Dermis microvascular lymphatic vessel endothelial cell (primary cell): Measurements from ENCODE around the gene XPR1. TPM values are rescaled to one million over a fixed set of nuclear protein-coding genes. Genes with fewer than 3 reads are reported as not detected.

Experiments used
- DNase-seq, 2 donors: peaks; one replicate each; pipeline versions ENCODE4 v3.0.0 to v3.0.0-alpha.2; 2010; ENCODE audit warnings: low read depth in 2 of 2
- total RNA-seq: library from RNA; depleted of rRNA; stranded (reverse); fragments of >200 nt; gene quantifications from 2 replicates; pipeline ENCODE4 v1.2.1, GENCODE V29; 2014

The XPR1 gene
- 23.8 and 29.3 TPM in 2 replicates for total RNA-seq

GRCh38 chr1:180631766-180632325, at the start of gene XPR1:
XPR1 (plus strand) TSS chr1:180632022; CDS start chr1:180632202, 180 bp downstream.
- peak; percentile 97 to 99 for DNase-seq

DNA sequence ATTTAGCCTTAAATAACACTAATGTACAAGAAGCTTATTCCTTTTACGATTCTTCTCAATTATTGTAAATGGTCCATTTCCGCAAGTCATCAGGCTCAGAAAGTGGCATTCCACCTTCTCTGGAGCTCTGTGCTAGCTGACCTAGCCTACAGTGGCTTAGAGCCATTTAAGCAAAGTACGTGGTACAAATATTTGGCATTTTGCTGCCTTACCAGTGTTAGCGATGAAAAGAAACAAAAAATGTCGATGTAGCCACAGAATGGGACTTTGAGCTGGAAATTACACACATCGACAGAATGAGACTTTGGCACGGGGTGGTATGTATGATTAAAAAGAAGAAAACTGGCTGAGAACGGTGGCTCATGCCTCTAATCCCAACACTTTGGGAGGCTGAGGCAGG, 47.0 kb upstream of the XPR1 start:
- no peak for DNase-seq

- no peak for DNase-seq
These were observed 45.8 kb upstream of the XPR1 start for GRCh38 chr1:180585994-180586359.

DNA sequence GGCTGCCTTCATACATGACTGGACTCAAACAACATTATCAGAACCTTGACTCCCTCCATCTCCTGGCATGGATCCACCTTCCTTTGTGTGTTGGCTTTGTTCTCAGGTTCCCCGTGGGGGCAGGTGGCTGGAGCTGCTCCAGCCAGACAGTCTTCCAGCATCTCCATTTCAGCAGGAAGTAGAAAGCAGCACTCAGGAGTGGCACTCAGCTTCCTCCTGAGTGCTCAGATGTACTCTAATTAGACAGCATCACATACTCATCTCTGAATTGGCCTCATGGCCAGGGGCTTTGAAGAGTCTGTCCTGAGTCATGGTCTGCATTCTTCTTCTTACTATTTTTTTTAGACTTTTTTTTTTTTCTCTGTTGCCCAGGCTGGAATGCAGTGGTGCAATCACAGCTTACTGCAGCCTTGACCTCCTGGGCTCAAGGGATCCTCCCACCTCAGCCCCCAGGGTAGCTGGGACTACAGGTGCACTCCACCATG, 45.1 kb upstream of the XPR1 start:
- peak in 1 of 2 donors; percentile 14 for DNase-seq

- no peak for DNase-seq
These were observed 43.7 kb upstream of the XPR1 start for GRCh38 chr1:180588121-180588520.

GRCh38 chr1:180590889-180591288, 40.9 kb upstream of the XPR1 start:
- no peak for DNase-seq

DNA sequence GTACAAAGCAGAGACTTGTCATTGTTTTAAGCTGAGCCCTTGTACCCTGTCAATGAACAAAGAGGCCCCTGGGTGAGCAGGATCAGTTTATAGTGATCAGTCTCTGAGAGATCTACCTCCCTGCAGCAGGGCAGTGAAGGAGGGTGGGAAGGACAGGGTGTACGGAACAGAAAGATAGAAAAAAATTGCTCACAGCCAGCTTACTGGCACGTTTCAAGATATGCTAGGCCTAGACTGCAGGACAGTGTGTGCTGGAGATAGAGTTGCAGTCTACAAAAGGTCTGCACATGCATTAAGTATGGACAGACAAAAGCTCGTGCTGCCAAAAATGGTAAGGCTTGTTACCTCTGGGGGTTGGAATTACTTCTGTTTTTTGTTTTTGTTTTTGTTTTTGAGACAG, 38.4 kb upstream of the XPR1 start:
- no peak for DNase-seq

DNA sequence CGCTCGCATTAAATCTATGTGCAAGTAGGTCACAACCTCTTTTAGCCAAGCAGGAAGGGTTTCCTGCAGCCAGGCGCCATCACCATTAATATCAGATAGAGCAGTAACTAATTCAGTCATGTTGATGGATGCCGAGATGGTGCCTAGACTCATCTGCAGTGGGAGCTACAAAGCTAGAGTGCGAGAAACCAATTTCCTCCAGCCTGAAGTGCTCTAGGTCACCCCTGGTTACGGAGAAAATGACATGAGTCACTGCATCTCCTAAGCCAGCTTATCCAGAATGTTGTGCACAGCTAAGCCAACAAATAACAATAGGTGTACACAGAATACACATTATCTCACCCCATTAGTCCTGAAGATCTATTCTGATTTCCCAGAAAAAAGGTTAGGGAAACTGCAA, 37.1 kb upstream of the XPR1 start:
- no peak for DNase-seq

GRCh38 chr1:180595966-180596365, 35.9 kb upstream of the XPR1 start:
- no peak for DNase-seq

GRCh38 chr1:180597520-180597919, 34.3 kb upstream of the XPR1 start:
- no peak for DNase-seq

GRCh38 chr1:180598333-180598974, 33.4 kb upstream of the XPR1 start:
- no peak for DNase-seq

- DNase-seq: no peak
These were observed 31.5 kb upstream of the XPR1 start for GRCh38 chr1:180600343-180600742.

GRCh38 chr1:180601512-180601911, 30.3 kb upstream of the XPR1 start:
- no peak for DNase-seq

DNA sequence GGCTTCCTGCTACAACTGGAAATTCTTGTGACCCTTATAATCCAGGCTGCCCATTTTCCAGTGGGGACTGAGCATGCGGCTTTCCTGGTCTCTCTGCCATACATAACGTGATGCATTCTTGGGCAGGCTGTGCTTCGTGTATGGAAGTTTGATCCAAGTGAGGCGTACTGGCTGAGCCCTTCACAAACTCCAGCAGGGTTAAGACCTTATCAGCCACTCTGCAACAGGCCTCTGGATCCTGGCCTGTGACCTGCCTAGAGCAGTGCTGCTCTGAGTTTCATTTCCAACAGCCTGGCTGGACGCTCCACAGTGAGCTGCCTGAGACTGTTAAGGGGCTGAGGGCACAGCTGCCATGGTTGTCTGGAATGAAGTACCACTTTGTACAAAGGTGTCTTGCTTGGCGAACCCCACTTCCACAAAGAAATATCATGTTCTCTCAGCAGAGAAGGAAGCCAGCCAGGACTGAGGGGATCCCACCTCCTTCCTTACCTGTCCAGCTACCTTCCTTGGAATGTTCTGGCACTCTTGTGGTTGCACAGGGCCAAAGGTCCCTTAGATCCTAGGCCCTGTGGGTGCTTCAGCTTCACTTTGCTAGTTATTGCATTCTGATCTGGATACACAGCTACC, 28.5 kb upstream of the XPR1 start:
- no peak for DNase-seq

- DNase-seq: no peak
These were observed 28.0 kb upstream of the XPR1 start for GRCh38 chr1:180603850-180604226.

DNA sequence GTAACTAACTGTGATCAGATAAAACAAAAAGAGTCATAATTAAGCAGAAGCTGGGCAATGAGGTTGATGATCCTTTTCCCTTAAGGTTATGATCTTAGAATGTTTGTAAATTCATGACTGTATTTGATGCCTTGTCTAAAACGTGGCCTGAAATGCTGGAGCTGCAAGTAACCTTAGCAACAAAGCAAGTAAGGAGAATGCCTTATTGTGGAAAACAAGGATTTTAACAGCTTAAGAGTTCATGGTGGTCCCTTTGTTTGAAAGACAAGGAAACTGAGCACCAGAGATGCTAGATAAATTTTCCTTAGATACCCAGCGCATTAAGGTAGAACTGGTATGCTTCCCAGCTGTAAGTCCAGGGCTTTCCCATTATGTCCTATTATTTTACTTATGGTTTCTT, 25.7 kb upstream of the XPR1 start:
- DNase-seq: no peak

GRCh38 chr1:180609643-180610555, 21.9 kb upstream of the XPR1 start:
- DNase-seq: no peak

GRCh38 chr1:180610556-180611015, 21.2 kb upstream of the XPR1 start:
- DNase-seq: no peak

GRCh38 chr1:180611016-180611930, 20.5 kb upstream of the XPR1 start:
- DNase-seq: peak in 1 of 2 donors; percentile 22

DNA sequence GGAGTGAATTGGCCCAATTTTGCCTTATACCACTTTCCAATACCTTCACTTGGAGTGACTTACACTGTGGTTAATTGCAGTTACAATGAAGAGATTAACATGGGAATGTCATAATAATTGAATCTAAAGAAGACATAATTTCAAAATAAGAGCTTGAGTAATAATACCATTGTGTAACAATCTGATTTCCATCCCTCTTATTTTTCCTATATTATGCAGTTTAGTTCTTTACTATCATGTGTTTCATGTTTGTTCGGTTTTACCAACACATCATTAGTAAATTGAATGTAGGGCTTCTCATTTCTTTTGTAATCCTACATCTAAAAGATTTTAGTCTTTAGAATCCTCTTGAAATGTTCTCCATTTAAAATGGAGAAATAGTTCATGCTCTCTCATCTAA, 19.2 kb upstream of the XPR1 start:
- DNase-seq: no peak

DNA sequence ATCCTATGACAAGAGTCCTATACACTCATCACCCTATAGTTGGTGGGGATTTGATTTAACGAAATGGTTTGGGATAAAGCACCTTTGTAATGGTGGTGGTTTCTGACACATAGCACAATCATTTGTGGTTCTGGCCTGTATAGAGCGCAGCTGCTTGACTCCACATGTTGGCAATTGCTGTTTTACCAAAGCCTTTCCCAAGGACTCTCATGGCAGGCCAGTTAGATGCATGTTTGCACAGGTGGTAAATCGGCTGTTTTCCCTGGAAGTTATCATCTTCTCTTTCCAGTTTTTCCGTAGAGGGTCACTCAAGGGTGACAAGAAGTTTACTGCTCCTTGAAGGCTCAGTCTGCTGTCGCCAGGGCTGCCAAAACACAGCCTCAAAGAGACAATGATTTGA, 17.1 kb upstream of the XPR1 start:
- no peak for DNase-seq
